Measurements from ENCODE around the gene ROBO1.

- TF ChIP-seq POLR2A (IDR thresholded peaks at IDR 0.05; ENCODE audit: low read length) = no peak
- TF ChIP-seq GATA1 (IDR thresholded peaks at IDR 0.05; ENCODE audit: low read depth, low read length) = no peak
Observed at GRCh38 chr3:79066481-79066880, 701.3 kb downstream of the ROBO1 start.
